Measurements from ENCODE around the gene CSRNP3.

Gene CSRNP3

DNA sequence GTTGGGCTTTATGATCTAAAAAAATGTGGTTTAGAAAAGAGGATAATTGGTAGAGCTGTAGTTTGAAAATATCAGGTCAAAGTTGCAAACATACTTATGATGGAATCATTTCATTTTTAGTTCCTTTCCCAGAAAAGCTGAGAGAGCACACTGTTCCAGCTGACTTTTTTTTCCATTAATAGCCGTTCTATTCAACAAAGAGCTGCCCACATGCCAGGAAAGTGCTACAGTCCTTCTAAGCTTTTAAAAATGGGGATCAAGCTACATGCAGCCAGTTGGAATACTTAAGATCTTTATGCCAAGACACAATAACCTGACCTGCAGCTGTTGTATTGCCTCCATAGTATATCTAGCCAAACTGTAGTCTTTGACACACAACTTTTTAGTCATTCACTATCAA is 213.0 kb downstream of the CSRNP3 start:
- no CpG with 5 or more reads among the region's 1 CpG for WGBS (ENCODE audit: extremely low coverage, insufficient coverage, insufficient read length)
- no peak overlapping the region for H3K9ac ChIP-seq (ENCODE audit: low read length)
- H4K8ac ChIP-seq (ENCODE audit: low read depth, low read length) = no peak overlapping the region
- no peaks in the 10 kb centered on the region for H3K79me1 ChIP-seq (ENCODE audit: low read length)
- H3K36me3 ChIP-seq (ENCODE audit: control insufficient read depth in 1 of 2, insufficient read depth in 2 of 2, low read length in 2 of 2) = peaks cover 3 to 5% of the 10 kb centered on the region in 2 experiments
- H2BK120ac ChIP-seq (ENCODE audit: insufficient read depth, low read length, poor library complexity) = no peak overlapping the region
- no peaks in the 10 kb centered on the region for H3K79me2 ChIP-seq (ENCODE audit: control insufficient read depth, insufficient read depth, low read length, poor library complexity)
- no peak overlapping the region for H2BK12ac ChIP-seq (ENCODE audit: low read length)
- H2BK5ac ChIP-seq (ENCODE audit: low read depth, low read length, poor library complexity) = no peak overlapping the region
- no peak overlapping the region for H4K91ac ChIP-seq (ENCODE audit: low read depth, low read length)
- no peak for DNase-seq
- no peak overlapping the region for H3K27ac ChIP-seq (ENCODE audit: low read depth, low read length)
- no peak overlapping the region for H3K18ac ChIP-seq (ENCODE audit: low read length)
- no peak overlapping the region for H3K4ac ChIP-seq (ENCODE audit: low read depth, low read length)
- H3K14ac ChIP-seq (ENCODE audit: low read length) = no peak overlapping the region
- no peaks in the 10 kb centered on the region for H3K9me3 ChIP-seq (ENCODE audit: insufficient read depth, low read depth, low read length)
- H4K12ac ChIP-seq (ENCODE audit: low read depth, low read length) = no peak overlapping the region
- H2AFZ ChIP-seq (ENCODE audit: insufficient read depth, low read length, poor library complexity) = no peak overlapping the region
- no peaks in the 10 kb centered on the region for H3K4me1 ChIP-seq (ENCODE audit: control insufficient read depth in 1 of 2, insufficient read depth in 2 of 2, low read length in 2 of 2)
- no peak overlapping the region for H3K4me2 ChIP-seq (ENCODE audit: low read length)
- H2AK5ac ChIP-seq (ENCODE audit: low read length) = no peak overlapping the region
- no peak overlapping the region for H3K23ac ChIP-seq (ENCODE audit: low read length)
- no peak overlapping the region for H3K4me3 ChIP-seq (ENCODE audit: low read depth, low read length)
- no peaks in the 10 kb centered on the region for H3K27me3 ChIP-seq (ENCODE audit: insufficient read depth, low read length)

DNA sequence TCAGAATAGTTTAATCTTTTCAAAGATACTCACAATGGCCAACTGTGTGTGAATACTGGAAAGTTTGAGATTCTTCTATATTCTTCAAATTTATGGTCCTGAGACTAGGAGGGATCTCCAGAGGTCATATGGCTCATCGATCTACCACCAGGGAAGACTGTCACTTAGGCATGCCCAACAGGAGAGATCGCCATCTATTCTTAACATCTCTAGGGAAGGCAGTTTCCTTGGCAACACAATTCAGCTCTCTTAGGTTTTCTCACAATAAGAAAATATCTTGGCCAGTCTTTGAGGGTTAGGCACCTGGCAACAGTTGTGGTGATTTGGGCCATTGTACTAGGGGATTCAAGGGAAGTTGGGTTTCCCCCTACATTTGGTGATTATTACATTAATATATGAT is 217.3 kb downstream of the CSRNP3 start:
- Histone ChIP-seq H3K79me2 (ENCODE audit: control insufficient read depth, insufficient read depth, low read length, poor library complexity) (no peaks in the 10 kb centered on the region), H2BK5ac (ENCODE audit: low read depth, low read length, poor library complexity) (no peak overlapping the region), H3K9me3 (ENCODE audit: insufficient read depth, low read depth, low read length) (no peaks in the 10 kb centered on the region), H3K27me3 (ENCODE audit: insufficient read depth, low read length) (no peaks in the 10 kb centered on the region), H4K8ac (ENCODE audit: low read depth, low read length) (no peak overlapping the region), H3K14ac (ENCODE audit: low read length) (no peak overlapping the region), H2AFZ (ENCODE audit: insufficient read depth, low read length, poor library complexity) (no peak overlapping the region), H2AK5ac (ENCODE audit: low read length) (no peak overlapping the region), H4K12ac (ENCODE audit: low read depth, low read length) (no peak overlapping the region), H3K4me2 (ENCODE audit: low read length) (no peak overlapping the region), H3K4me1 (ENCODE audit: control insufficient read depth in 1 of 2, insufficient read depth in 2 of 2, low read length in 2 of 2) (no peaks in the 10 kb centered on the region), H3K18ac (ENCODE audit: low read length) (no peak overlapping the region), H3K23ac (ENCODE audit: low read length) (no peak overlapping the region), H3K27ac (ENCODE audit: low read depth, low read length) (no peak overlapping the region), H3K9ac (ENCODE audit: low read length) (no peak overlapping the region), H4K91ac (ENCODE audit: low read depth, low read length) (no peak overlapping the region), H2BK120ac (ENCODE audit: insufficient read depth, low read length, poor library complexity) (no peak overlapping the region), H3K79me1 (ENCODE audit: low read length) (no peaks in the 10 kb centered on the region), H2BK12ac (ENCODE audit: low read length) (no peak overlapping the region), H3K36me3 (ENCODE audit: control insufficient read depth in 1 of 2, insufficient read depth in 2 of 2, low read length in 2 of 2) (no peaks in the 10 kb centered on the region), H3K4me3 (ENCODE audit: low read depth, low read length) (no peak overlapping the region), H3K4ac (ENCODE audit: low read depth, low read length) (no peak overlapping the region)
- DNase-seq = no peak
- WGBS (ENCODE audit: extremely low coverage, insufficient coverage, insufficient read length) = no CpG with 5 or more reads among the region's 2 CpGs

DNA sequence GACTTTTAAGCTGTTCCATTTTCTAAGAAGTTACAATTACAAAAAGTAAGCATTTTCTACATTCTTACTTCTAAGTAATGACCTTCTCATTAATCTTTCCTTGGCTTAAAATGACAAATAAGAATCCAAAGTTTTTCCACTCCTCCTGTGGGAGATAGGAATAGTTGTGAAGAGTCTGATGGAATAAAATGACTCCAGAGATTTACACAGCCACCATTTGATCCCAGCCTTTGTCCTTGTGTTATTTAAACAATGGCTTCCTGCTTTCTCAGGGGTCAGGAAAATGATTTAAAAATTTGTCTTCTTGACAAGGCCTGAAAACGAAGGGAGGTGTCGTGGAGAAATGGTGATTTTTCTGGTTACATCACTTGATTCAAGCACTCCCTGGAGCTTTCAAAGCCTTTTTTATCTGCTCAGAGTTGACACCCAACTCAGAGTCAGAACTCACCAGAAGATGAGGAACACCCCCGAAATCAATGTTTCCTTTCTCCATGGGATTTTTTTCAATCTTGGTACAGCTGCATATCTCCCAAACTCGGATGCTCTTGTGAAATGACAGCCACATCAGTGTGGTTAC is 218.0 kb downstream of the CSRNP3 start:
- Histone ChIP-seq H3K4ac (ENCODE audit: low read depth, low read length) (no peak overlapping the region), H3K27ac (ENCODE audit: low read depth, low read length) (no peak overlapping the region), H3K4me2 (ENCODE audit: low read length) (no peak overlapping the region), H3K14ac (ENCODE audit: low read length) (no peak overlapping the region), H4K12ac (ENCODE audit: low read depth, low read length) (no peak overlapping the region), H3K9me3 (ENCODE audit: insufficient read depth, low read depth, low read length) (no peaks in the 10 kb centered on the region), H3K23ac (ENCODE audit: low read length) (no peak overlapping the region), H2BK12ac (ENCODE audit: low read length) (no peak overlapping the region), H2BK5ac (ENCODE audit: low read depth, low read length, poor library complexity) (no peak overlapping the region), H3K79me1 (ENCODE audit: low read length) (no peaks in the 10 kb centered on the region), H2AFZ (ENCODE audit: insufficient read depth, low read length, poor library complexity) (no peak overlapping the region), H3K36me3 (ENCODE audit: control insufficient read depth in 1 of 2, insufficient read depth in 2 of 2, low read length in 2 of 2) (no peaks in the 10 kb centered on the region), H3K79me2 (ENCODE audit: control insufficient read depth, insufficient read depth, low read length, poor library complexity) (no peaks in the 10 kb centered on the region), H3K4me1 (ENCODE audit: control insufficient read depth in 1 of 2, insufficient read depth in 2 of 2, low read length in 2 of 2) (no peaks in the 10 kb centered on the region), H3K27me3 (ENCODE audit: insufficient read depth, low read length) (no peaks in the 10 kb centered on the region), H2BK120ac (ENCODE audit: insufficient read depth, low read length, poor library complexity) (no peak overlapping the region), H3K9ac (ENCODE audit: low read length) (no peak overlapping the region), H2AK5ac (ENCODE audit: low read length) (no peak overlapping the region), H3K4me3 (ENCODE audit: low read depth, low read length) (no peak overlapping the region), H4K8ac (ENCODE audit: low read depth, low read length) (no peak overlapping the region), H4K91ac (ENCODE audit: low read depth, low read length) (no peak overlapping the region), H3K18ac (ENCODE audit: low read length) (no peak overlapping the region)
- WGBS (ENCODE audit: extremely low coverage, insufficient coverage, insufficient read length) = no CpG with 5 or more reads among the region's 4 CpGs
- no peak for DNase-seq

DNA sequence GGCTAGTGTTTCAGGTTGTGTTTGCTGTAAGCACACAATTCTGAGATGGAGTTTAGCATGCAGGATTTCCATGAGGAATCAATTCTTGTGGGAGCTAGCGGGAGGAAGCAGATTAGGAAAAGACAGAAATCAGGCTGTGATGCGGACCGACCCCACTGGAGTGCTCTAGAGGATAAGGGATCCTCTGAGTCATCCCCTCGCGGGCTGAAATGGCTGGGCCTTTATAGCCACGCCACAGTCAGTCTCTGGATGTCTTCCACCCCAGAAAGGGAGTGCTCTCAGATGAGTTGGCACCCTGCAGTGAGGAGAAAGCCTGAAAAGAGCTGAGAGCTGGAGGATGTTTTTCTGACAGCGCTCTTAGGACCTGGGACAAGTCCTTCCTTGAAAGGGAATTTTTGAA is 222.1 kb downstream of the CSRNP3 start:
- Histone ChIP-seq H3K23ac (ENCODE audit: low read length) (no peak overlapping the region), H2AFZ (ENCODE audit: insufficient read depth, low read length, poor library complexity) (no peak overlapping the region), H3K4me1 (ENCODE audit: control insufficient read depth in 1 of 2, insufficient read depth in 2 of 2, low read length in 2 of 2) (no peaks in the 10 kb centered on the region), H3K36me3 (ENCODE audit: control insufficient read depth in 1 of 2, insufficient read depth in 2 of 2, low read length in 2 of 2) (no peaks in the 10 kb centered on the region), H3K4ac (ENCODE audit: low read depth, low read length) (no peak overlapping the region), H4K12ac (ENCODE audit: low read depth, low read length) (no peak overlapping the region), H3K79me1 (ENCODE audit: low read length) (no peaks in the 10 kb centered on the region), H2AK5ac (ENCODE audit: low read length) (no peak overlapping the region), H2BK5ac (ENCODE audit: low read depth, low read length, poor library complexity) (no peak overlapping the region), H3K14ac (ENCODE audit: low read length) (no peak overlapping the region), H4K91ac (ENCODE audit: low read depth, low read length) (no peak overlapping the region), H3K9me3 (ENCODE audit: insufficient read depth, low read depth, low read length) (no peaks in the 10 kb centered on the region), H2BK12ac (ENCODE audit: low read length) (no peak overlapping the region), H2BK120ac (ENCODE audit: insufficient read depth, low read length, poor library complexity) (no peak overlapping the region), H3K79me2 (ENCODE audit: control insufficient read depth, insufficient read depth, low read length, poor library complexity) (no peaks in the 10 kb centered on the region), H3K4me3 (ENCODE audit: low read depth, low read length) (no peak overlapping the region), H4K8ac (ENCODE audit: low read depth, low read length) (no peak overlapping the region), H3K27ac (ENCODE audit: low read depth, low read length) (no peak overlapping the region), H3K4me2 (ENCODE audit: low read length) (no peak overlapping the region), H3K18ac (ENCODE audit: low read length) (no peak overlapping the region), H3K27me3 (ENCODE audit: insufficient read depth, low read length) (no peaks in the 10 kb centered on the region), H3K9ac (ENCODE audit: low read length) (no peak overlapping the region)
- no peak for DNase-seq
- no CpG with 5 or more reads among the region's 7 CpGs for WGBS (ENCODE audit: extremely low coverage, insufficient coverage, insufficient read length)
